ENCODE results near the gene GPR108. TPM values are rescaled to one million over a fixed set of nuclear protein-coding genes. Genes with fewer than 3 reads are reported as not detected.
"Not testable (repeated sequence)": the region's sequence is repeated elsewhere in the genome, so short reads cannot be mapped to it uniquely, and the experiment has no call there.

GPR108 gene
- total RNA-seq, 2 experiments from 2014 or later = 77.2 to 100 TPM

- Mint-ChIP-seq H3K4me3 (peak overlapping the region; percentile 68), H3K9me3 (ENCODE audit: low read depth) (no peaks in the 10 kb centered on the region), H3K27ac (peak overlapping the region; percentile 80), H3K4me1 (peaks cover 15% of the 10 kb centered on the region), H3K36me3 (peaks cover 26% of the 10 kb centered on the region), H3K27me3 (no peaks in the 10 kb centered on the region)
- ATAC-seq = peak; percentile 91
- CTCF ChIA-PET = interaction anchor here (0.6 to 2.5 kb wide), 8 partner anchors 13 to 236 kb away, joined by 3 to 15 read pairs (median 4); partner anchors contain the start of genes GPR108 and SH2D3A
- peak; percentile 89 for DNase-seq
These were observed 16.0 kb upstream of the GPR108 start for GRCh38 chr19:6753178-6754031.

- CTCF ChIA-PET = interaction anchor here (1.0 to 2.5 kb wide), 3 partner anchors 8 to 119 kb away, joined by 3 to 15 read pairs (median 8); partner anchors contain the start of gene GPR108
- Mint-ChIP-seq H3K4me3 (peak overlapping the region; percentile 68), H3K36me3 (peaks cover 29% of the 10 kb centered on the region)
These were observed 15.1 kb upstream of the GPR108 start for GRCh38 chr19:6752256-6753177.

GRCh38 chr19:6751189-6751588 is 13.8 kb upstream of the GPR108 start:
- Mint-ChIP-seq H3K4me3 (no peak overlapping the region), H3K36me3 (peaks cover 32% of the 10 kb centered on the region), H3K27me3 (no peaks in the 10 kb centered on the region), H3K27ac (no peak overlapping the region), H3K4me1 (peaks cover 10% of the 10 kb centered on the region), H3K9me3 (ENCODE audit: low read depth) (no peaks in the 10 kb centered on the region)
- CTCF ChIA-PET = interaction anchor here (1.0 kb wide), 1 partner anchor 10 kb away, joined by 3 read pairs; no protein-coding TSS in a partner anchor
- ATAC-seq (no peak), DNase-seq (no peak)

More at GRCh38 chr19:6752256-6753177, 15.1 kb upstream of the GPR108 start:
- no peak for ATAC-seq
- DNase-seq = no peak
- no peaks in the 10 kb centered on the region for H3K9me3 Mint-ChIP-seq (ENCODE audit: low read depth)
- no peak overlapping the region for H3K27ac Mint-ChIP-seq
- no peaks in the 10 kb centered on the region for H3K27me3 Mint-ChIP-seq
- peaks cover 12% of the 10 kb centered on the region for H3K4me1 Mint-ChIP-seq

DNA sequence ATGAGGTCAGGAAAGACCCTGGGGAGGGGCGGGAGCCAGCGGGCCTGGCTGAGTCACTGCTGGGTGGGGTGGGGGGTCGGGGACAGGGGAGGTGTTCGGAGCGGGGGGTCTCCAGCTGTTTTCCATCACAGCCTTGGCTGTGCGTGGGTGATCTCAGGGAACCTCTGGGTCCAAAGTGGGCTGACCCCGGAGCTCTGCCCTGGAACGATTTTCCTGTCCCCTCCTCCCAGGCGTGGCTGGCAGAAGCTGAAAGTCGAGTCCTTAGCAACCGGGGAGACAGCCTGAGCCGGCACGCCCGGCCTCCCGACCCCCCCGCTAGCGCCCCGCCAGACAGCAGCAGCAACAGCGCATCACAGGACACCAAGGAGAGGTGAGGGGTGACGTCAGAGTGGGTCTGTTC is 12.7 kb upstream of the GPR108 start:
- no peak overlapping the region for H3K4me3 Mint-ChIP-seq
- H3K9me3 Mint-ChIP-seq (ENCODE audit: low read depth) = no peaks in the 10 kb centered on the region
- H3K36me3 Mint-ChIP-seq = peaks cover 35% of the 10 kb centered on the region
- DNase-seq = no peak
- ATAC-seq = no peak
- no peaks in the 10 kb centered on the region for H3K27me3 Mint-ChIP-seq
- no peak overlapping the region for H3K27ac Mint-ChIP-seq
- peaks cover 10% of the 10 kb centered on the region for H3K4me1 Mint-ChIP-seq
- CTCF ChIA-PET = interaction anchor here (1.4 kb wide), 1 partner anchor 20 kb away, joined by 3 read pairs; no protein-coding TSS in a partner anchor

DNA sequence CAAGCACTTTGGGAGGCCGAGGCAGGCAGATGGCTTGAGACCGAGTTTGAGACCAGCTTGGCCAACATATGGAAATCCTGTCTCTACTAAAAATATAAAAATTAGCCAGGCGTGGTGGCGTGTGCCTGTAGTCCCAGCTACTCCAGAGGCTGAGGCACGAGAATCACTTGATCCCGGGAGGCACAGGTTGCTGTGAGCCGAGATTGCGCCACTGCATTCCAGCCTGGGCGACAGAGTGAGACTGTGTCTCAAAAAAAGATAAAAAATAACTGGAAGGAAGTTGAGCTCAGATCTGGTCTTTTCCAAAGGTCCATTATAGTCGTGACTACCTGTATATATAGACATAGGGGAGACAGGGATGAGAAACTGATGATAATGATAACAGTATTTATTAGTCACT is 11.2 kb upstream of the GPR108 start:
- not testable (repeated sequence) for H3K4me1 Mint-ChIP-seq; H3K27ac Mint-ChIP-seq; H3K4me3 Mint-ChIP-seq; H3K9me3 Mint-ChIP-seq (ENCODE audit: low read depth); ATAC-seq; H3K27me3 Mint-ChIP-seq; DNase-seq
- H3K36me3 Mint-ChIP-seq = peaks cover 25% of the 10 kb centered on the region
- CTCF ChIA-PET = interaction anchor here (1.1 to 1.6 kb wide), 2 partner anchors 12 to 24 kb away, joined by 3 read pairs; partner anchors contain the start of gene VAV1

GRCh38 chr19:6745965-6746364 is 8.6 kb upstream of the GPR108 start:
- H3K9me3 Mint-ChIP-seq (ENCODE audit: low read depth) = no peaks in the 10 kb centered on the region
- no peaks in the 10 kb centered on the region for H3K27me3 Mint-ChIP-seq
- no peak overlapping the region for H3K27ac Mint-ChIP-seq
- no peak for ATAC-seq
- CTCF ChIA-PET = interaction anchor here (1.6 kb wide), 1 partner anchor 8 kb away, joined by 4 read pairs; no protein-coding TSS in a partner anchor
- H3K4me3 Mint-ChIP-seq = no peak overlapping the region
- peaks cover 2% of the 10 kb centered on the region for H3K4me1 Mint-ChIP-seq
- H3K36me3 Mint-ChIP-seq = peaks cover 19% of the 10 kb centered on the region
- no peak for DNase-seq

- H3K4me3 Mint-ChIP-seq = no peak overlapping the region
- no peaks in the 10 kb centered on the region for H3K9me3 Mint-ChIP-seq (ENCODE audit: low read depth)
- CTCF ChIA-PET = interaction anchor here (3.3 kb wide), 1 partner anchor 119 kb away, joined by 11 read pairs; no protein-coding TSS in a partner anchor
- H3K27me3 Mint-ChIP-seq = no peaks in the 10 kb centered on the region
- no peak for ATAC-seq
- peaks cover 17% of the 10 kb centered on the region for H3K36me3 Mint-ChIP-seq
- no peak for DNase-seq
- no peak overlapping the region for H3K27ac Mint-ChIP-seq
- H3K4me1 Mint-ChIP-seq = peaks cover 4% of the 10 kb centered on the region
These were observed 7.3 kb upstream of the GPR108 start for GRCh38 chr19:6744381-6745301.

DNA sequence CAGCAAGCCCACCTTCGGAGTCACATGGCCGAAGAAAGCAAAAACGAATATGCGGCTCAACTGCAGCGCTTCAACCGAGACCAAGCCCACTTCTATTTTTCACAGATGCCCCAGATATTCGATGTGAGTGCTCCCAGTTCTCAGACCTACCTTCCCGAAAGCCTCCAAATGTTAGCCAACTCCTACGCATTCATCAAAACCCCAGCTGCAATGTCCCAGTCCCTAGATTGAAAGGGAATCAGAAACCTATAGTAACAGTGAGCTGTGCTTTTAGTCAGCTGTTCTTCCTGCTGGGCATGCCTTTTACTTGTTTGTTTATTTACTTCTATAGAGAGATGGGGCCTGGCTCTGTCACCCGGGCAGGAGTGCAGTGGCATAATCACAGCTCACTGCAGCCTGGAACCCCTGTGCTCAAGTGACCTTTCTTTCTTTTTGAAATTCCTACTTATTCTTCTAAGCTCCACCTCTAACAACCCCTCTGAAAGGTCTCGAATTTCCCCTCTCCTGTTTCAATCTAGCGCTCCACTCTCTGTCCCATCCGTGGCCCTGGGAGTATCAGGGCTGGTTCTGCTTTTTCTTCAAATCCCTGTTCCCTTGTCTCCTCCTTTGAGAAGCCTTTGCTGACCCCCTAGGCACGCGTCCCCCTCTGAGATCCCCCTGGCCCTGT is 6.5 kb upstream of the GPR108 start:
- H3K4me1 Mint-ChIP-seq = peaks cover 9% of the 10 kb centered on the region
- ATAC-seq = no peak
- CTCF ChIA-PET = interaction anchor here (3.3 kb wide), 1 partner anchor 119 kb away, joined by 11 read pairs; no protein-coding TSS in a partner anchor
- no peaks in the 10 kb centered on the region for H3K27me3 Mint-ChIP-seq
- peaks cover 16% of the 10 kb centered on the region for H3K36me3 Mint-ChIP-seq
- no peak overlapping the region for H3K4me3 Mint-ChIP-seq
- no peak for DNase-seq
- no peaks in the 10 kb centered on the region for H3K9me3 Mint-ChIP-seq (ENCODE audit: low read depth)
- no peak overlapping the region for H3K27ac Mint-ChIP-seq

GRCh38 chr19:6743066-6743465 is 5.7 kb upstream of the GPR108 start:
- Mint-ChIP-seq H3K36me3 (peaks cover 13% of the 10 kb centered on the region), H3K27ac (no peak overlapping the region), H3K4me1 (peaks cover 17% of the 10 kb centered on the region), H3K27me3 (no peaks in the 10 kb centered on the region), H3K9me3 (ENCODE audit: low read depth) (no peaks in the 10 kb centered on the region), H3K4me3 (no peak overlapping the region)
- DNase-seq (no peak), ATAC-seq (no peak)
- CTCF ChIA-PET = interaction anchor here (3.3 kb wide), 1 partner anchor 120 kb away, joined by 11 read pairs; no protein-coding TSS in a partner anchor

GRCh38 chr19:6740589-6741343 is 3.4 kb upstream of the GPR108 start:
- Mint-ChIP-seq H3K27me3 (no peaks in the 10 kb centered on the region), H3K4me3 (peak overlapping the region; percentile 84), H3K36me3 (peaks cover 5% of the 10 kb centered on the region), H3K9me3 (ENCODE audit: low read depth) (no peaks in the 10 kb centered on the region), H3K27ac (no peak overlapping the region), H3K4me1 (peaks cover 28% of the 10 kb centered on the region)
- ATAC-seq (no peak), DNase-seq (peak; percentile 50)
- CTCF ChIA-PET = interaction anchor here (0.6 kb wide), 1 partner anchor 249 kb away, joined by 3 read pairs; no protein-coding TSS in a partner anchor

DNA sequence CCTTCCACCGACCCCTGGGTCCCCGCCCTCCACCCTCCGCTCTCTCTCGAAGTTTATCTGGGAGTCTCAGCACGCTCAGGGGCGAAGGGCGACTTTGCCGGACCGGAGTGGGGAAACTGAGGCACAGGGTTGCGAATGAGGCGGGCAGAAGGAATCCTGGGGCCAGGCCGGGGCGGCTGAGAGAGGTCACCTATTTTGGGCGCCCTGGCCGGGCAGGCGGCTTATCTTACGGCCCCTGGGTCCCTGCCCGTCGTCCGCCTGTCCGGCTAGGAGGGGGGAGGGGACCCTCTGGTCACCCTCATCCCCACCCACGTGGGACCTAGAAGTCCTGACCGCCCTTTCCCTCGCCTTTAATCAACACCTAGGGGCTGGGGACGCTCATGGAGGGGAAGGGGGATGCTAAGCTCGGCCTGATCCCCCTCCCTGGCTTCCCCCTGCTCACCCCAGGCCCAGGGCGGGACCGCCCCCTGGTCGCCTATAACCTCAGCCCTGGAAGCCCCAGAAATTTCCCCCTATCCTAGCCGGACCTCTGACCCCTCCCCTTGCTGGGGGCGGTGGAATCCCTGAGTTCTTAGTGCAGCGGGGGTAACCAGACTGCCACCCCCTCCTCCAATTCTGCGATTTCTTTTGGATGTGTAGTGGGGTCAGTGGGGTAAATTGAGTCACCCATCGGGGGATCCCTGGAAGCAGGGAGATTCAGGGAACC is 2.7 kb upstream of the GPR108 start:
- CTCF ChIA-PET = interaction anchor here (5.2 kb wide), 1 partner anchor 123 kb away, joined by 127 read pairs; no protein-coding TSS in a partner anchor
- ATAC-seq (no peak), DNase-seq (peak; percentile 51)
- Mint-ChIP-seq H3K9me3 (ENCODE audit: low read depth) (no peaks in the 10 kb centered on the region), H3K4me1 (peaks cover 36% of the 10 kb centered on the region), H3K4me3 (peak overlapping the region; percentile 84), H3K27me3 (no peaks in the 10 kb centered on the region), H3K27ac (no peak overlapping the region), H3K36me3 (peaks cover 2% of the 10 kb centered on the region)

Measured in activated CD8-positive, alpha-beta memory T cell treated with anti-CD3 and anti-CD28 coated beads, Interleukin-2, amount 10 ng/mL, durations not matched to agents 7 days and 5 days (primary cell).